Measurements from ENCODE around the gene SUCLA2. TPM values are rescaled to one million over a fixed set of nuclear protein-coding genes. Genes with fewer than 3 reads are reported as not detected.

The SUCLA2 gene
- total RNA-seq (2014; rRNA removed; shearing (Covaris generic)), result 33.1 and 35.5 TPM in 2 replicates

DNA sequence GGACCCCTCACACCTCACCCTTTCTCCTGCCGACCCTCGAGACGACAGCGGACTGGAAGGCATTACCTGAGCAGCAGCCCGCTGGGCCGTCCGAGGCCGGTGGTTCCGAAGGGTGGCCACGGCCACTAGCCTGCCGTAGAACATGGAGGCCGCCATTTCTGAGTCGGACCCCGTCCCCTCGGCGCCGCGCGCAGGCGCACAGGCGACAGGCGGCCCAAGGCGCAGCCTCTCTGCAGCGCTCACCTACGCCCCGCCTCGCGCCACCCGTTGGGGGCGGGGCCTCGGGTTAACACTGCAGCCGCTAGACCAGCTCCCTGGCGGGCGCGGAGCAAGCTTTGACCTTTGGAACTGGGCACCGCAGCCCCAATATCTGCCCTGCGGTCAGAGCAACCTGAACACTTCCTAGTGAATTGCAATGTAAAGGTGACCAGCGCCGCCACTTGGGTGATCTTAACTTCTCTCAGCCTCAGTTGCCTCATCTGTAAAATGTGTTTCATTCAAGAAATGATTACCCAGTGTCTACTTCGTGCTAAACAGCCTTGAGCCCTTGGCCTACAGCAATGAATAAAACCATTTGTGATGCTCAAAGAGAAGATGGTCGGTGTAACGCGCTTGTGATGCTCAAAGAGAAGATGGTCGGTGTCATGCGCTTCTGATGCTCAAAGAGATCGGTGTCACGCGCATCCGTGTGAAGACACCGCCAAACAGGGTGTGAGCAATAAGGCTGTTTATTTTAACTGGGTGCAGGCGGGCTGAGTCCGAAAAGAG, at the start of gene SUCLA2:
Gene SUCLA2, minus strand, starts transcription at position 160 of the 768 bp plus-strand sequence. Its CDS starts 4 bp downstream, at position 156.
- peak; percentile 99 for DNase-seq (ENCODE audit: low spot score)

DNA sequence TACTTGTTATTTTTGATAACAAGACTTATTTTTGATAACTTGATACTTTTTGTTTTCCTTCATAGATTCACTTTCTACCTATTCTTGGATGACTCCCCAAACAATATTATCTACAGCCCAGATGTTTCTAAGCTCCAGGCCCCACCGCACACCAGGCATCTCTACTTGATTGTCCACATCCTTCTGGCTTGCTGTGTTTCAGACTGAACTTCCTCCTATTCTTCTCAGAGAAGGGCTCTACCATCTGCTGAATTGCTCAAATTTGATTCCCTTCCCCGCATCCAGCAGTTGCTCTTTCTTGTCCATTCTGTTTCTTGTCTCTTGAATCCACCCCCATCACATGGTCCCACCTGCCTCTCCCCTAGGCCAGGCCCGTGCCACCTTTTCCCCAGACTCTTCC, 49.5 kb upstream of the SUCLA2 start:
- no peak for DNase-seq (ENCODE audit: low spot score)

DNA sequence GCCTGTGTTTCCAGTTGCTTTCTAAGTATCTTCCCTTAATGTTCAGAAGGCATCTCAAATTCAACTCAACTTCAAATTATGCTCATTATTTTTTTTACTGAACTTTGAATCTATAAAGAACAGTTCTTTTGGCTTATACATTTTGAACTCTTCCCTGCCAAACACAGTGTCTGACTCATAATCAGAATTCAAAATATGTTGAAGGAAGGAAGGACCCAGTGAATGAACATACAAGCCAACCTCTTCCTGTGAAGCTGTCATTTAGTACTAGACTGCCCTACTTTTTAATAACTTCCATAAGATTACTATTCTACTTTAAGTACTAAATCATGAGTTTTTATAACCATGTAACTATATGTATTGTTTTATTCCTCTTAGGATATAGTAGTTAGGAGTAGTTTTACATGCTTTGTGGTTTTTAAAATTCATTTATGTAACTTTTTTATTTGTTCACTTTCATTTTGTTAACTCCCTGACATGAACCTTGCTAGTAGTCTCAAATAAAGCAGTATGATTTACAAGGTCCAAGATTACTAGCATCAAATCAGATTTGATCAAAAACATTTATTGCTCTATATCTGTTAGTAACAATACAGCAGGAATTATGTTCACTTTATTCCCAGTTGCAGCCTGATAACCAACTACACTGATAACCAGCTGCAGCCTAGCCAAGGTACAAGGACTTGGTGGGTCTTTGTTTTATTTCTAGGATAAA, 42.9 kb upstream of the SUCLA2 start:
- no peak for DNase-seq (ENCODE audit: low spot score)

DNA sequence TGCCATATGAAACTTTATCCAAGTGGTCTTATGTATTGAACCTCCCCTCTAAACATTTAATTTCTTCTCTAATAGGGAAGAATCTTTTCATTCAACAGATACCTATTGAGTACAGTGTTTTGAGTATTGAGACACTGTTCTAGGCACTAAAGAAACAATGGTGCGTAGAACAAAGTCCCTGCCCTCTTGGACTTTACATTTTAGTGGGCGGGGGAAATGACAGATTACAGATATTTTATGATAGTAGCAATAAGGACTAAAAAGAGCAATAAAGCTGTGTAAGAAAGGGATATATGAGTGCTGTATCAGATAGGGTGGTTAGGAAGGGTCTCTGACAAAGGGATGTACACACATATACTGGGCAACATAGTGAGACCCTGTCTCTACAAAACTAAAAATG, 41.8 kb upstream of the SUCLA2 start:
- DNase-seq (ENCODE audit: low spot score), result no peak

DNA sequence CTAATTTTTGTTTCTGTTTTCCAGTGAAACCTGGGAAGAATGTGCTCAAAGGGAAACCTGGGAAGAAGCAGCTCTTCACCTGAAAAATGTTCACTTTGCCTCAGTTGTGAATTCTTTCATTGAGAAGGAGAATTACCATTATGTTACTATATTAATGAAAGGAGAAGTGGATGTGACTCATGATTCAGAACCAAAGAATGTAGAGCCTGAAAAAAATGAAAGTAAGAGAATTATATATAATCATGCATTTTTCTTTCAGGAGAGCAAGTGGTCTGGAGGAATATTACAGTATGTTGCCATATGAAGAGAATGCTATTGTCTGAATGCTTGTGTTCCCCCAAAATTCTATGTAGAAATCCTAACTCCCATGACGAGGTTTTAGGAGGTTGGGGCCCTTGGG, 39.8 kb upstream of the SUCLA2 start:
- DNase-seq (ENCODE audit: low spot score), result no peak

DNA sequence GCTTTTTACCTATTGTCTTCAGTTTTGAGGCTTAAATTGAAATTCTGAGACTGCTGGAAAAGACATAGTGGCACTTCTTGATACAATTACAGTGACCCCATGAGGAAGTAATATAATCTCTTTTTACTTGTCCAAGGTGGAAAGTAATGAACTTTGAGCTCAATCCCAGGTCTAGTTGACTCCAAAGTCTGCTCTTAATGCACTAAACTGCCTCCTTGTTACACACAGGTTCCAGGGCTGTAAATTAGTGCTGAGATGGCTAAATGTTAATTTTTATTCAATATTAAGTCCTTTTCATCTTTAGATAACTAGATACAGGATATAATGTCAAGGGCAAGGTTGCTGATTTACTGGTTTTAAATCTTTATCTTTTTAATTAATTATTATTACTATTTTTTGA, 39.0 kb upstream of the SUCLA2 start:
- DNase-seq (ENCODE audit: low spot score), result no peak

DNA sequence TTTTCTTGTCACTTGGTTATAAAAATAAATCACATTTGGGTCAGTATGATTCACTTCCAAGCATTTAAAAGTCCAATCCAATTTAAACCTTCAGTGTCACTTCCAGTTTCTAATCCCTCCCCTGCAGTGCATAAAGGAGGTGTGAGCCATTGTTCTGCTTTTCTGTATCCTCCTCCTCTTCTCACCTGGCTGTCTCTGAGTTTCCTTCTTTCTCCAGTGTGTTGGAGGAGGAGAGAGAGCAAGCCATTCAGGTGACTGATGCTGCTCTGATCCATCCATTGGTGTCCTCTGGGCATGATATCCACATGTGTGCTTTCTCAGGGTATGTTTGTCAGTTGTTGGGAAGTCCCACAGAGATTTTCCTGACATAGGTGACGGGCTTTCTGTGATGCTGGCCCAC, 37.7 kb upstream of the SUCLA2 start:
- DNase-seq (ENCODE audit: low spot score), result no peak

DNA sequence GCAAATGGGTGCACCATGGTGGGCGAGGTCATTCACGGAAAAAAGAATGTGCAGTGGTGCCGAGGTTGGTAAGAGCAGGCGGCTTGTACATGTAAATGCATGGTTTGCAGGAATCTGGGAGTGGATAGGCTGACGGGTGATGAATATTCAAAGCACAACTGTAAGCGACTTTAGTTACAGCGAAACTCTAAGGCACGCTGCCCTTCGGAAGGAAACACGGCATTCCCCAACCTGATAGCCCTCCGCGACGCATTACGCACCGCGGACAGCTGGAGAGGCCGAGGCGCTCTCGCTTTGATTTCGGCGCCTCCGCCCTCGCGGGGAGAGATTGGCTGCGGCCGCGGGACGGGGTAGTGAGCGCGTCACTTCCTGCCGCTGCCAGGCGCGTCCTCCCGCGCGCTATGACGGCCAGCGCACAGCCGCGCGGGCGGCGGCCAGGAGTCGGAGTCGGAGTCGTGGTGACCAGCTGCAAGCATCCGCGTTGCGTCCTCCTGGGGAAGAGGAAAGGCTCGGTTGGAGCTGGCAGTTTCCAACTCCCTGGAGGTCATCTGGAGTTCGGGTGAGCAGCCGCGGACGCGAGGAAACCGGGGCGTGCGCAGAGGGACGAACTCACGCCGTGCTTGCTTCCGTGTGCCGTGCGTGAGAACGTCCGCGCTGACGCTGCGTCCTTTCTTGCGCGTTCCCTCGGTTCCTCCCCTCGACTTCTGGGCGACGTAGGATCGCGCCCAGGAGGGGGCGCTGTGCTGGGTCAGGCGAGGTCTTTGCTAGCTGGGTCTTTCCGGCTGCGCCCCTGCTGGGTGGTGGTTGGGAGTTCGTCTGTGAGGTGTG, 36.5 kb upstream of the SUCLA2 start, which contains the start of gene NUDT15:
Gene NUDT15, plus strand, starts transcription at position 381 of the 828 bp plus-strand sequence. Its CDS starts 21 bp downstream, at position 402.
- peak; percentile 99 for DNase-seq (ENCODE audit: low spot score)

DNA sequence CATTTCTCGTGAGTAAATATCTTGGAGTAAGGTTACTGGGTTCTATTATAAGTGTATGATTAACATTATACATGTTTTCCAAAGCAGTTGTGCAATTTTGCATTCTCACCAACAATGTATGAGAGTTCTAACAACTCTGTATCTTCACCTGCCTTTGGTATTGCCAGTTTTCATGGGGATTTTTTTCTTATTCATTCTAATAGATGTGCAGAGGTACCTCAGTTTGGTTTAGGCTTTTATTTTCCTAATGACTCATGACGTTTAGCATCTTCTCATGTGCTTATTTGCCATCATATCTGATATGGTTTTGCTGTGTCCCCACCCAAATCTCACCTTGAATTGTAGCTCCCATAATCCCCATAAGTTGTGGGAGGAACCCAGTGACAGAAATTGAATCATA, 28.8 kb upstream of the SUCLA2 start:
- no peak for DNase-seq (ENCODE audit: low spot score)

DNA sequence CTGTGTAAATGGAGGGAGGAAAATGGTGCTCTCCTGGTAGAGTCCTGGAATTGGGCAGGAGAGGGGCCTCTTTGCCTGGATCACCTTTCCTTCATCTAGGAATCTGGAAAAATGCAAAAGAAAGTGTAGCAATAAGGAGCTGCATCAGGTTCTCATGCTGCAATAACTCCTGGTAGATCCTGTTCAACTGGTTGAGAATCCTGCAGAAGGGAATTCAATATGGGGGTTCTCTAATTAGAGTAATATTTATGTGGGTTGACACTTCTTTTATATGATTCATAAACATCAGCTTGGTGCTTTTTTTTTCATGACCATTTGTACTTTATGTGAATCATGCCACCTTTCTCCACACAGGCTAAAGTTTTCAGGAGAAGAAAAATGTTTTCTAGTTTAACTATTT, 27.0 kb upstream of the SUCLA2 start:
- DNase-seq (ENCODE audit: low spot score), result no peak

DNA sequence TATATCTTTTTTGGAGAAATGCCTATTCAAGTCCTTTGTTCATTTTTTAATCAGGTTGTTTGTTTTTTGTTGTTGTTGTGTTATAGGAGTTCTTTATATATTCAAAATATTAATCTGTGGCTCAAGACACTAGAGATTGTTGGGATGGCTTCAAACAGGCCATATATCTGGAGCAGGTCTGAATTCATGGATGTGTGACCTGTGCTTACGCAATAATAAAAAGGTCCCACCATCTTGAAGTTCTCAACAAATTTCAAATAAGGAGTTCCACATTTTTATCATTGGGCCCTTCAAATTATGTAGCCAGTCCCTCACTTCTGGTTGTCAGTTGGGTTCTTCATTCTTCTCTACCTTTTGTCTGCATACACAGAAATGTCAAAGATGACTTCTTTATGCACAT, 18.7 kb upstream of the SUCLA2 start:
- DNase-seq (ENCODE audit: low spot score), result no peak

DNA sequence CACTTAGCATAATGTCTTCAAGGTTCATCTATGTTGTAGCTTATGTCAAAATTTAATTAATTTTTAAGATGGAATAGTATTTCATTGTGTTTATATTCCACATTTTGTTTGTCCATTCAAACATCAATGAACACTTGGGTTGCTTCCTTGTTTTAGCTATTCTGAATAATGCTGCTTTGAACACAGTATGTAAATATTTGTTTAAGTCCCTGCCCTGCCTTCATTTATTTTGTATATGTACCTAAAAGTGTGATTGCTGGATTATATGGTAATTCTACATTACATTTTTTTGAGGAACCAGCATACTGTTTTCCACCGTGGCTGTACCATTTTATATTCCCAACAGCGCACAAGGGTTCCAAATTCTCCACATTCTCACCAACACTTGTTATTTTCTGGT, 17.6 kb upstream of the SUCLA2 start:
- DNase-seq (ENCODE audit: low spot score), result no peak

DNA sequence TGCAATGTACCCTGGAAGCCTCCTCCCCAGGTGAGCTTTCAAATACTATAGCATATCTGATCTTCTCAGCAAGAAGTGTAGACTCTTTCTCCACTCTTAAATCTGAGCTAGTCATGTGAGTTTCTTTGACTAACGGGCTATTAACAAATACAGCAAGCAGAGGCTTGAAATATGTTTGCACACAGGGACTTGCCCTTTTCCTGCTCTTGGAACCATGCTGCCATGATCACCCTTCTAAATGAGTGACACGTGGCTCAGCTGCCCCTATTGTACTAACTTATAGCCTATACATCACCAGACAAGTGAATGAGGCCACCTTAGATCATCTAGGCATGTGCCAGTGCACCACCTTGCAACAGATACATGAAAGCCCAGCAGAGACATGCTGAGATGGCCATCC, 13.3 kb upstream of the SUCLA2 start:
- no peak for DNase-seq (ENCODE audit: low spot score)

DNA sequence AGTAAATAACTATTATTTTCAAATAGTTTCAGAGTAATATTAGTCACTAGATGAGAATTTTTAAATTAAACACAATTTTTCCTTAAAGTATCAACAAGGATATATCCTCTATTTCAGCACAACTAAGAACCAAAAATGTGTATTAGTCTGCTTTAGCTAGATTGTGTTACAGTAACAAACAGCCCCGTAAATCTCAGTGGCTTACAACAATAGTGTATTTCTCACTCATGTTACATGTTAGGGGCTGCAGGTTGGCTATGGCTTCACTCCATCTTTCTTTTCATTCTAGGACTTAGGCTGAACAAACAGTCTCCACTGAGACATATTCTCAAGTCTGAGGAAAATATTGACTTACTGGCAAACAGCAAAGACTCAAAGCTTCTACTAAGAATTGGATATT, 11.6 kb upstream of the SUCLA2 start:
- DNase-seq (ENCODE audit: low spot score), result no peak

DNA sequence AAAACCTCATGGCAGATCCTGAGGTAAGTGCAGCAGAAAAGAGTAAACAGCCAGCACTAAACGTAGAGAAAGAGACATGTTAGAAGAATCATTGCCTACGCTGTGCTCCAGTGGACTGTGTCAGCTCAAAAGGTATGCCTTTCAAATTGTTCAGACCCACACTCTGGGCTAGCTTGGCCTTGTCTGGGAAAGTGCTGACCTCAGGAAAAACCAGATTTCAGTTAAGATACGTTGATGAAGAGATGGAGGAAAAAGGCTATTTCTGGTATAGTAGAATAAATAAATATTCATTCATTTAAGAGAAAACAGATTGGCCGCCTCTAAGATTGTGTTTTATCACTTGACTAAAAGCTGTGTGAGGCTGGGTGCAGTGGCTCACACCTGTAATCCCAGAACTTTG, 9.6 kb upstream of the SUCLA2 start:
- no peak for DNase-seq (ENCODE audit: low spot score)

DNA sequence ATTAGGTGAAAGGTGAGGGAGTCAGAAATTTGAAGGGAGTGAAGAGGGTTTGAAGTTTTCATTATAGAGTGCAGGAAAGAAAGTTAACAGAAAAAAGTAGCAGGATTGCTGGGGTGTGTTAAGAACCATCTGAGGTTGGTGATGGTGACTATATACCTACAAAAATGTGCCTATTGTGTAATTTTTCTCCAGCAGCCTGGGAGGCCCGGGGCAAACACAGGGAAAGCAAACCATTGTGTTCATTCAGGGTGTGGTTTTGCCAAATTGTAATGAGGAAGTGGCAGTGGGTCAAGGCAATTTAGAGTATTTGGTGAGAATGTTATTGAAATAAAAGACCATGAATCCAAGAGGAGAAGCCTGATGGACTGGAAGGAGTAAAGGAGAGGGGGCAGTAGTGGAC, 8.2 kb upstream of the SUCLA2 start:
- DNase-seq (ENCODE audit: low spot score), result no peak

DNA sequence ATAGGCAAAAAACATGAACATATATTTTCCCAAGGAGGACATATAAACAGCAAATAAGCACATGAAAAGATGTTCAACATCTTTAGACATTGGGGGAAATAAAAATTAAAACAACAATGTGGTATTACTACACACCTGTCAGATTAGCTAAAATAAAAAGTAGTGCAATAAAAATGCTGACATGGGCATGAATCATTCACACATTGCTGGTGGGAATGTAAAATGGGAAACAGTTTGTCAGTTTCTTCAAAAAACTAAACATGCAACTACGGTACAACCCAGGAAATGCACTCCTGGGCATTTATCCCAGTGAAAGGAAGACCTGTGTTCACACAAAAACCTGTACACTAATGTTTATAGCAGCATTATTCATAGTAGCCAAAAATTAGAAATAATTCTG, 5.3 kb upstream of the SUCLA2 start:
- no peak for DNase-seq (ENCODE audit: low spot score)

DNA sequence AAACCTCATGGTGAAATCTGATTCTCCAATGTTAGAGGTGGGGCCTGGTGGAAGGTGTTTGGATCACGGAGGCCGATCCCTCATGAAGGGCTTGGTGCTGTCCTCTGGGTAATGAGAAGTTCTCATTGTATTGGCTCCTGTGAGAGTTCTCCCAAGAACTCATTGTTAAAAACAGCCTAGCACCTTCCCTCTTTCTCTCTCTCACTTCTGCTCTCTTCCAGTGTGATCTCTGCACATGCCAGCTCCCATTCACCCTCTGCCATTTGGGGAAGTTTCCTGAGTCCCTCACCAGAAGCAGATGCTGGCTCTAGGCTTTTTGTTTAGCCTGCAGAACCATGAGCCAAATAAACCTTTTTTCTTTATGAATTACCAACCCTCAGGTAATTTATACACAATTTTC, 3.1 kb upstream of the SUCLA2 start:
- DNase-seq (ENCODE audit: low spot score), result no peak

DNA sequence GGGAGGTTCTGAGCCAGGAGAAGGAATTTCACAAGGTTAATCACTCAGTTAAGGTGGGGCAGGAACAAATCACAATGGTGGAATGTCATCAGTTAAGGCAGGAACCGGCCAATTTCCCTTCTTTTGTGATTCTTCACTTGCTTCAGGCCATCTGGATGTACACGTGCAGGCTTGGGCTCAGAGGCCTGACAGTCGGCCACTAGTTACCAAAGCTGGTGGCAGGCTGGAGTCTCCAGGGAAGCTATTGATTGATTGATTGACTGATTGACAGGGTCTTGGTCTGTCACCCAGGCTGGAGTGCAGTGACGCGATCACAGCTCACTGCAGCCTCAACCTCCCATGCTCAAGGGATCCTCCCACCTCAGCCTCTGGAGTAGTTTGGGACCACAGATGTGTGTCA, 926 bp upstream of the SUCLA2 start:
- peak; percentile 29 for DNase-seq (ENCODE audit: low spot score)

DNA sequence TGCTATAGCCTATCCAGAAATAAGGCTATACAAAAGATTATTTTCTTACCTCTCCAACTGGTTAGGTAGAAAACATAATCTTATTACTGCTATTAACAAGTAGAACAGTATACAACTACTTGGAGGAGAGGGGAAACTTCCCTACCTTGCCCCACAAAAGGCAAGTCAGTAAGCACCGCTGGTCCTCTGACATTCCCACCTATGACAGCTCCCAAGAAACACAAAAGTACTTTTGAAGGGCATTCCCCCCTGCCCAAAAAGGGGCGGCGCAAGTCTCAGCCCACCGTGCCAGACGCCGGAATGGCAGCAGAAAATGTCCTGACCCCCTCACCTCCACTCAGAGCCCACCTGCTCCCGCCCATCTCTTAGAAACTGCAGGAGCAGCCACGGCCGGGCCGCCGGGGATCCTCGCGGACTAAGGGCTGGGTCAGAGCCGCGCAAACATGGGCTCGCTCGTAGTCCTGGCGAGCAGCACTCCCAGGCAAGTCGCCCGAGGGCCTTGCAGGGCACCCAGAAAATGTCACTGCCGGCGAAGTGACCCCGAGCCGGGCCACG, 437 bp downstream of the SUCLA2 start:
- DNase-seq (ENCODE audit: low spot score), result no peak

DNA sequence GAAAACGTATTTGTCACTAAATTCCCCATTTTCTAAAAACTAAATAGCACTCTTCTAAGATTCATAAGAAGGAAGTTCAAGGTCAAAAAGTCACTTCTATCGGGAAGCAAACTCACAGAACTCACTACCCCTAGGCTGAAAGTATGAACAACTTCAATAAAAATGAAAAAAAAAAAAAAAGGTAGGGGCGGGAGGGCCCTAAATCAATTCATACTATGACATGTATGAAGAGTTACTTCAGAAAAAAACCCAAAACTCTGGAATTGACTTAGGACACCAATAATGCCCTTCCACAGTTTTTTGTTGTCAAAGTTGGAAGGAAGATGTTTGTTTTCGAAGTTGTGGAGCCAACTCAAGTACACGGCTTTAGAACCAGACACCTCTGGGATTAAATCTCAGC, 1.1 kb downstream of the SUCLA2 start:
- DNase-seq (ENCODE audit: low spot score), result no peak

DNA sequence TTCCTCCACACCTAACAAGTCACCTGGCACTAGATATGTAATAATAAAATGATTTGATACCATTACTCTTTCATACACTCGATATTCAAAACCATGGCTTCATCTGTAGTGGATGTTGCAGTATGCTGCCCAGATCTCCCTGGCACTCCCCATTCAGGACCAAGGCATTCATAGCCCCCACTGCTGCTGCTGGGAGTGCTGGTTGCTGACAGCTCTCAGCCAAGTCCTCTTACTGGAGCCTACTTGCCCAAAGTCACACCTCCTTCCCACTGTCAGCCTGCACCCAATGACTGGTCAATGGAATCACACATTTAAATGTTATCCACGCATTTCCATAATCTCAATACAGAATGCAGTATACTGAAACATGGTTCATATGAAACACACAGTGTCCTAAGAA, 3.7 kb downstream of the SUCLA2 start:
- no peak for DNase-seq (ENCODE audit: low spot score)
